Body of pancreas (tissue), 4 donors: ENCODE results near the gene CBX4. TPM values are rescaled to one million over a fixed set of nuclear protein-coding genes. Genes with fewer than 3 reads are reported as not detected.

Experiments used
- ATAC-seq: fragments of 150-250 bp; one replicate; pipeline ENCODE4 v1.9.1; 2016
- DNase-seq, 4 donors: peaks; one replicate each; pipeline ENCODE4 v3.0.0-alpha.2; 2019
- H3K27ac ChIP-seq, 4 donors: fragments of 200-600 bp; sonication (generic); 1 replicate in 3 of 4; 2 replicates in 1 of 4; pipeline versions ENCODE4 v1.5.1 to v1.6.1; 2016 to 2019; ENCODE audit warnings: mild to moderate bottlenecking in 1 of 4, mixed read lengths in 1 of 4, moderate library complexity in 1 of 4
- H3K27me3 ChIP-seq, 2 donors: fragments of 200-600 bp; sonication (generic); one replicate each; pipeline ENCODE4 v1.6.0; 2016; ENCODE audit warnings: mild to moderate bottlenecking in 1 of 2
- H3K36me3 ChIP-seq, 2 donors: fragments of 200-600 bp; sonication (generic); replicated peaks in 1 of 2; 2 replicates each; pipeline ENCODE4 v1.5.1; 2016; ENCODE audit warnings: low read depth in 2 of 2; ENCODE audit not compliant: insufficient read depth in 1 of 2
- H3K4me1 ChIP-seq: fragments of 200-600 bp; sonication (generic); one replicate; pipeline ENCODE4 v1.6.0; 2016
- H3K4me3 ChIP-seq, 2 donors: fragments of 200-600 bp; sonication (generic); 1 replicate in 1 of 2; 2 replicates in 1 of 2; pipeline ENCODE4 v1.5.1; 2016 to 2019
- H3K9me3 ChIP-seq, 3 donors: fragments of 200-600 bp; sonication (generic); 1 replicate in 2 of 3; 2 replicates in 1 of 3; pipeline ENCODE4 v1.5.1; 2016
- CTCF ChIP-seq, 7 experiments: fragments of 450-650 bp in 4 of 7; fragments of 200-600 bp in 3 of 7; sonication (generic) in 3 of 7; IDR thresholded peaks; one replicate each; pipeline ENCODE4 v1.5.1; 2016 to 2019; ENCODE audit warnings: antibody characterized with exemption in 7 of 7
- POLR2A ChIP-seq, 3 donors: fragments of 450-650 bp; IDR thresholded peaks; one replicate each; pipeline ENCODE4 v1.6.1; 2016; ENCODE audit warnings: antibody characterized with exemption in 3 of 3, mild to moderate bottlenecking in 2 of 3
- WGBS, 2 donors: methylation state at CpG; one replicate each; pipeline ENCODE4 v1.1.5; 2017; 5-methylcytosine and 5-hydroxymethylcytosine counted together
- intact Hi-C: fragments of 100-400 bp; cut with DNase I; formaldehyde crosslinking; loops from one replicate; pipeline ENCODE4 v1.15.1; 2023
- total RNA-seq, 2 donors: library from RNA; depleted of rRNA; stranded (reverse); fragments of >200 nt; gene quantifications; one replicate each; pipeline ENCODE4 v1.1.0, GENCODE V29; 2016

CBX4 gene
- total RNA-seq, 2 donors from 2014 or later, result 15.6 to 17.8 TPM

GRCh38 chr17:79864617-79865250, 25.5 kb upstream of the CBX4 start:
- no peak for ATAC-seq
- Histone ChIP-seq H3K27me3 (no peaks in the 10 kb centered on the region), H3K9me3 (no peaks in the 10 kb centered on the region), H3K4me3 (no peak overlapping the region), H3K4me1 (no peaks in the 10 kb centered on the region), H3K36me3 (no peaks in the 10 kb centered on the region), H3K27ac (no peak overlapping the region)
- no peak for TF ChIP-seq CTCF (IDR thresholded peaks at IDR 0.05)
- TF ChIP-seq POLR2A (IDR thresholded peaks at IDR 0.05), result no peak
- WGBS, 2 donors, result 66 to 81% methylated on average over 19 to 20 of the region's 20 CpGs
- no peak for DNase-seq
- intact Hi-C loops, result no loop called here

GRCh38 chr17:79864147-79864546, 24.9 kb upstream of the CBX4 start:
- Histone ChIP-seq H3K9me3 (no peaks in the 10 kb centered on the region), H3K27me3 (no peaks in the 10 kb centered on the region), H3K4me3 (no peak overlapping the region), H3K36me3 (no peaks in the 10 kb centered on the region), H3K4me1 (no peaks in the 10 kb centered on the region), H3K27ac (no peak overlapping the region)
- intact Hi-C loops, result no loop called here
- ATAC-seq (no peak), DNase-seq (no peak)
- TF ChIP-seq POLR2A (IDR thresholded peaks at IDR 0.05) (no peak), CTCF (IDR thresholded peaks at IDR 0.05) (no peak)
- WGBS, 2 donors, result 62 to 70% methylated on average over 9 of the region's 9 CpGs

GRCh38 chr17:79862771-79863440, 23.7 kb upstream of the CBX4 start:
- Histone ChIP-seq H3K4me1 (no peaks in the 10 kb centered on the region), H3K4me3 (no peak overlapping the region), H3K9me3 (no peaks in the 10 kb centered on the region), H3K36me3 (no peaks in the 10 kb centered on the region), H3K27me3 (no peaks in the 10 kb centered on the region), H3K27ac (no peak overlapping the region)
- 57 to 60% methylated on average over 13 of the region's 13 CpGs for WGBS, 2 donors
- intact Hi-C loops, result no loop called here
- ATAC-seq, result no peak
- TF ChIP-seq POLR2A (IDR thresholded peaks at IDR 0.05) (no peak), CTCF (IDR thresholded peaks at IDR 0.05) (no peak)
- peak in 2 of 4 donors; percentile 21 to 43 for DNase-seq

GRCh38 chr17:79862238-79862637, 23.0 kb upstream of the CBX4 start:
- ATAC-seq, result no peak

More at GRCh38 chr17:79862238-79862637, 23.0 kb upstream of the CBX4 start:
- Histone ChIP-seq H3K36me3 (no peaks in the 10 kb centered on the region), H3K4me3 (no peak overlapping the region), H3K27ac (no peak overlapping the region), H3K27me3 (no peaks in the 10 kb centered on the region), H3K9me3 (no peaks in the 10 kb centered on the region), H3K4me1 (no peaks in the 10 kb centered on the region)
- no peak for DNase-seq
- 34 to 42% methylated on average over 5 of the region's 5 CpGs for WGBS, 2 donors
- intact Hi-C loops, result no loop called here
- TF ChIP-seq POLR2A (IDR thresholded peaks at IDR 0.05) (no peak), CTCF (IDR thresholded peaks at IDR 0.05) (no peak)
